ENCODE data around the gene OVAAL. TPM values are rescaled to one million over a fixed set of nuclear protein-coding genes. Genes with fewer than 3 reads are reported as not detected.

OVAAL gene
- total RNA-seq, 3 donors from 2014 or later (not counting 1 experiment from before 2014, with no cell fraction given) = not detected

GRCh38 chr1:180566495-180566894 lies 7.7 kb downstream of the OVAAL start:
- no peaks in the 10 kb centered on the region for H3K27me3 ChIP-seq (ENCODE audit: control insufficient read depth, insufficient read depth, low read length)
- no peaks in the 10 kb centered on the region for H3K9me3 ChIP-seq (ENCODE audit: control insufficient read depth, insufficient read depth, low read length)
- intact Hi-C loops (cut with micrococcal nuclease) = no loop called here
- H3K4me3 Mint-ChIP-seq = no peak overlapping the region
- no peaks in the 10 kb centered on the region for H3K4me1 Mint-ChIP-seq
- H3K9me3 Mint-ChIP-seq = no peaks in the 10 kb centered on the region
- no peaks in the 10 kb centered on the region for H3K36me3 Mint-ChIP-seq
- no peak overlapping the region for H3K27ac Mint-ChIP-seq
- ATAC-seq = no peak
- 33% methylated on average over 1 of the region's 1 CpG for WGBS (ENCODE audit: insufficient coverage)
- H3K4me3 ChIP-seq (ENCODE audit: low read length) = no peak overlapping the region
- no peaks in the 10 kb centered on the region for H3K36me3 ChIP-seq (ENCODE audit: control insufficient read depth, insufficient read depth, low read length)
- TF ChIP-seq CTCF (IDR thresholded peaks at IDR 0.05) = no peak
- no peak overlapping the region for H3K27ac ChIP-seq (ENCODE audit: low read length)
- no peaks in the 10 kb centered on the region for H3K4me1 ChIP-seq (ENCODE audit: control insufficient read depth, insufficient read depth, low read length)
- peaks cover 16 to 49% of the 10 kb centered on the region in 2 donors for H3K27me3 Mint-ChIP-seq (ENCODE audit: low read depth in 2 of 2)
- no peak for DNase-seq

- no peaks in the 10 kb centered on the region for H3K9me3 Mint-ChIP-seq
- H3K27me3 Mint-ChIP-seq (ENCODE audit: low read depth in 2 of 2) = peaks cover 19 to 49% of the 10 kb centered on the region in 2 donors
- Histone ChIP-seq H3K27ac (ENCODE audit: low read length) (no peak overlapping the region), H3K36me3 (ENCODE audit: control insufficient read depth, insufficient read depth, low read length) (no peaks in the 10 kb centered on the region), H3K4me1 (ENCODE audit: control insufficient read depth, insufficient read depth, low read length) (no peaks in the 10 kb centered on the region), H3K4me3 (ENCODE audit: low read length) (no peak overlapping the region), H3K9me3 (ENCODE audit: control insufficient read depth, insufficient read depth, low read length) (no peaks in the 10 kb centered on the region), H3K27me3 (ENCODE audit: control insufficient read depth, insufficient read depth, low read length) (no peaks in the 10 kb centered on the region)
- WGBS (ENCODE audit: insufficient coverage) = 93% methylated on average over 9 of the region's 9 CpGs
- no peak overlapping the region for H3K4me3 Mint-ChIP-seq
- TF ChIP-seq CTCF (IDR thresholded peaks at IDR 0.05) = no peak
- intact Hi-C loops (cut with micrococcal nuclease) = no loop called here
- H3K4me1 Mint-ChIP-seq = no peaks in the 10 kb centered on the region
- H3K36me3 Mint-ChIP-seq = no peaks in the 10 kb centered on the region
- DNase-seq (no peak), ATAC-seq (no peak)
- no peak overlapping the region for H3K27ac Mint-ChIP-seq
These were observed 8.9 kb downstream of the OVAAL start for GRCh38 chr1:180567654-180568053.

- H3K27me3 Mint-ChIP-seq (ENCODE audit: low read depth in 2 of 2) = peaks cover 23 to 49% of the 10 kb centered on the region in 2 donors
- ATAC-seq = no peak
- no peak for DNase-seq
- Histone ChIP-seq H3K27ac (ENCODE audit: low read length) (no peak overlapping the region), H3K9me3 (ENCODE audit: control insufficient read depth, insufficient read depth, low read length) (no peaks in the 10 kb centered on the region), H3K4me1 (ENCODE audit: control insufficient read depth, insufficient read depth, low read length) (no peaks in the 10 kb centered on the region), H3K36me3 (ENCODE audit: control insufficient read depth, insufficient read depth, low read length) (no peaks in the 10 kb centered on the region), H3K27me3 (ENCODE audit: control insufficient read depth, insufficient read depth, low read length) (no peaks in the 10 kb centered on the region), H3K4me3 (ENCODE audit: low read length) (no peak overlapping the region)
- WGBS (ENCODE audit: insufficient coverage) = 80% methylated on average over 2 of the region's 2 CpGs
- H3K27ac Mint-ChIP-seq = no peak overlapping the region
- H3K36me3 Mint-ChIP-seq = no peaks in the 10 kb centered on the region
- no peaks in the 10 kb centered on the region for H3K9me3 Mint-ChIP-seq
- no peak overlapping the region for H3K4me3 Mint-ChIP-seq
- intact Hi-C loops (cut with micrococcal nuclease) = no loop called here
- TF ChIP-seq CTCF (IDR thresholded peaks at IDR 0.05) = no peak
- H3K4me1 Mint-ChIP-seq = no peaks in the 10 kb centered on the region
These were observed 9.4 kb downstream of the OVAAL start for GRCh38 chr1:180568184-180568583.

GRCh38 chr1:180571060-180571831 lies 12.5 kb downstream of the OVAAL start:
- TF ChIP-seq CTCF (IDR thresholded peaks at IDR 0.05) = no peak
- H3K27me3 ChIP-seq (ENCODE audit: control insufficient read depth, insufficient read depth, low read length) = no peaks in the 10 kb centered on the region
- H3K9me3 ChIP-seq (ENCODE audit: control insufficient read depth, insufficient read depth, low read length) = no peaks in the 10 kb centered on the region
- Mint-ChIP-seq H3K27me3 (ENCODE audit: low read depth in 2 of 2) (peaks cover 19 to 42% of the 10 kb centered on the region in 2 donors), H3K9me3 (no peaks in the 10 kb centered on the region), H3K27ac (no peak overlapping the region), H3K4me3 (no peak overlapping the region), H3K4me1 (no peaks in the 10 kb centered on the region), H3K36me3 (no peaks in the 10 kb centered on the region)
- H3K27ac ChIP-seq (ENCODE audit: low read length) = no peak overlapping the region
- H3K36me3 ChIP-seq (ENCODE audit: control insufficient read depth, insufficient read depth, low read length) = no peaks in the 10 kb centered on the region
- H3K4me3 ChIP-seq (ENCODE audit: low read length) = no peak overlapping the region
- intact Hi-C loops (cut with micrococcal nuclease) = no loop called here
- DNase-seq (no peak), ATAC-seq (no peak)
- H3K4me1 ChIP-seq (ENCODE audit: control insufficient read depth, insufficient read depth, low read length) = no peaks in the 10 kb centered on the region
- 62% methylated on average over 3 of the region's 5 CpGs for WGBS (ENCODE audit: insufficient coverage)

All from natural killer cell (primary cell).